ENCODE data around the gene SYN1. TPM values are rescaled to one million over a fixed set of nuclear protein-coding genes. Genes with fewer than 3 reads are reported as not detected.

The SYN1 gene
- total RNA-seq, 1 donor from 2014 or later: 2.9 TPM

GRCh38 chrX:47593522-47593921 is 26.1 kb downstream of the SYN1 start:
- H3K4me1 Mint-ChIP-seq (ENCODE audit: unreplicated experiment): peaks cover 6% of the 10 kb centered on the region
- DNase-seq (ENCODE audit: low spot score): no peak
- no peaks in the 10 kb centered on the region for H3K36me3 Mint-ChIP-seq (ENCODE audit: low read depth, unreplicated experiment)
- no peak overlapping the region for H3K27ac Mint-ChIP-seq (ENCODE audit: unreplicated experiment)
- TF ChIP-seq CTCF (IDR thresholded peaks at IDR 0.05; ENCODE audit: unreplicated experiment): no peak
- no peaks in the 10 kb centered on the region for H3K9me3 Mint-ChIP-seq (ENCODE audit: unreplicated experiment)
- no peak overlapping the region for H3K4me3 Mint-ChIP-seq (ENCODE audit: unreplicated experiment)
- H3K27me3 Mint-ChIP-seq (ENCODE audit: unreplicated experiment): no peaks in the 10 kb centered on the region

GRCh38 chrX:47590984-47591383 is 28.7 kb downstream of the SYN1 start:
- peaks cover under 1% of the 10 kb centered on the region for H3K4me1 Mint-ChIP-seq (ENCODE audit: unreplicated experiment)
- peaks cover 3% of the 10 kb centered on the region for H3K36me3 Mint-ChIP-seq (ENCODE audit: low read depth, unreplicated experiment)
- DNase-seq (ENCODE audit: low spot score): no peak
- no peaks in the 10 kb centered on the region for H3K27me3 Mint-ChIP-seq (ENCODE audit: unreplicated experiment)
- H3K27ac Mint-ChIP-seq (ENCODE audit: unreplicated experiment): no peak overlapping the region
- no peaks in the 10 kb centered on the region for H3K9me3 Mint-ChIP-seq (ENCODE audit: unreplicated experiment)
- no peak overlapping the region for H3K4me3 Mint-ChIP-seq (ENCODE audit: unreplicated experiment)
- TF ChIP-seq CTCF (IDR thresholded peaks at IDR 0.05; ENCODE audit: unreplicated experiment): no peak

DNA sequence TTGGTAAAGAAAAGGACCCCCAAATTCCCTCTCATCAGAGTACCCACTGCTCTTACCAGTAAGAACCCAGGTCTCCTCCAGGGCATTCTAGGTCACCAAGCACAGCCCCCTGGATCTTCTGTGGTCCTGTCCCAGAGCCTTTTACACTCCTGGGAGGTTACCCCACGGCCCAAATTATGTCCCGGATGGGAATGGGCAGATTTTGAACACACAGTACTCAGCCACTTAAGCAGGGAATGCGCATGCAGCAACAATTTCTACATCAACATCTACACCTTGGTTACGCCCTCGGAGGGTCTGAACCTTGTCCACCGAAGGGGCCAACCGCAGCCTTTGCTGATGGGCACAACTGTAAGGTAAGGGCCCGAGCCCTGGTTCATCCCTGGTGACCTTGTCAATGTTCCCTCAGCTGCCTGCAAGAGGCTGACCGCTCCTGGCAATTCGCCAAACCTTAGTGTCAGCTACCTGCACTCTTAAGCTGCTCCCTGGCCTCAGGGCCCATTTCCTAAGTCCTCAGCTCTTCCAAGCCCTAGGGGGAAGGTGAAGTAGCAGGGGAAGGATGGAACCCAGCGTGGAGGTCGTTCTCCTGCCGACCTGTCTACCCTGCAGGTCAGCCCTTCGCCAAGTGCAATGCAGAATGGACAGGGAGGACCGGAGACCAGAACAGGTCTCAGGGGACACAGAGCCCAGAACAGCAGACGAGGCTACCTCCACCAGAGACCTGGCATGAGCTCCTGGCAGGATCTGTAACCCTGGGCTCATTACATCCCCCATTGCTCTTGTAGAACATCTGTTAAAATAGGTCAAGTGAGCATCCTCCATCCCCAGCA is 31.5 kb downstream of the SYN1 start:
- Mint-ChIP-seq H3K27me3 (ENCODE audit: unreplicated experiment) (peaks cover 3% of the 10 kb centered on the region), H3K4me1 (ENCODE audit: unreplicated experiment) (peaks cover 8% of the 10 kb centered on the region), H3K27ac (ENCODE audit: unreplicated experiment) (no peak overlapping the region), H3K4me3 (ENCODE audit: unreplicated experiment) (no peak overlapping the region), H3K36me3 (ENCODE audit: low read depth, unreplicated experiment) (peaks cover 6% of the 10 kb centered on the region), H3K9me3 (ENCODE audit: unreplicated experiment) (no peaks in the 10 kb centered on the region)
- TF ChIP-seq CTCF (IDR thresholded peaks at IDR 0.05; ENCODE audit: unreplicated experiment): no peak
- DNase-seq (ENCODE audit: low spot score): no peak

- no peak for DNase-seq (ENCODE audit: low spot score)
- peaks cover 3% of the 10 kb centered on the region for H3K27me3 Mint-ChIP-seq (ENCODE audit: unreplicated experiment)
- peaks cover 6% of the 10 kb centered on the region for H3K36me3 Mint-ChIP-seq (ENCODE audit: low read depth, unreplicated experiment)
- no peaks in the 10 kb centered on the region for H3K9me3 Mint-ChIP-seq (ENCODE audit: unreplicated experiment)
- H3K27ac Mint-ChIP-seq (ENCODE audit: unreplicated experiment): no peak overlapping the region
- TF ChIP-seq CTCF (IDR thresholded peaks at IDR 0.05; ENCODE audit: unreplicated experiment): no peak
- peaks cover 8% of the 10 kb centered on the region for H3K4me1 Mint-ChIP-seq (ENCODE audit: unreplicated experiment)
- no peak overlapping the region for H3K4me3 Mint-ChIP-seq (ENCODE audit: unreplicated experiment)
Observed at GRCh38 chrX:47587091-47587891, 32.4 kb downstream of the SYN1 start.
